SIG-M5 (cell line): Measurements from ENCODE around the gene ARL17A.
"Not testable (repeated sequence)": the region's sequence is repeated elsewhere in the genome, so short reads cannot be mapped to it uniquely, and the experiment has no call there.

Source experiments
- DNase-seq: peaks from one replicate; lab custom pipeline; 2025; lab: John Stamatoyannopoulos, UW

The ARL17A gene

GRCh38 chr17:46548607-46549006 is 30.9 kb downstream of the ARL17A start:
- not testable (repeated sequence) for DNase-seq

- DNase-seq = not testable (repeated sequence)
Observed at GRCh38 chr17:46534716-46535115, 44.8 kb downstream of the ARL17A start.

GRCh38 chr17:46512168-46512567 is 67.3 kb downstream of the ARL17A start, which contains the start of gene LRRC37A2:
Gene LRRC37A2, plus strand, starts transcription at chr17:46512468. Its CDS starts 245 bp downstream, at chr17:46512713.
- not testable (repeated sequence) for DNase-seq

- DNase-seq = not testable (repeated sequence)
Observed at GRCh38 chr17:46505896-46506295, 73.6 kb downstream of the ARL17A start.

- DNase-seq = not testable (repeated sequence)
Observed at GRCh38 chr17:46499437-46500139, 79.9 kb downstream of the ARL17A start.

- not testable (repeated sequence) for DNase-seq
Observed at GRCh38 chr17:46492021-46492420, 87.5 kb downstream of the ARL17A start.

GRCh38 chr17:46481310-46481709 is 98.2 kb downstream of the ARL17A start:
- DNase-seq = not testable (repeated sequence)

GRCh38 chr17:46478823-46479222 is 100.7 kb downstream of the ARL17A start:
- not testable (repeated sequence) for DNase-seq

DNA sequence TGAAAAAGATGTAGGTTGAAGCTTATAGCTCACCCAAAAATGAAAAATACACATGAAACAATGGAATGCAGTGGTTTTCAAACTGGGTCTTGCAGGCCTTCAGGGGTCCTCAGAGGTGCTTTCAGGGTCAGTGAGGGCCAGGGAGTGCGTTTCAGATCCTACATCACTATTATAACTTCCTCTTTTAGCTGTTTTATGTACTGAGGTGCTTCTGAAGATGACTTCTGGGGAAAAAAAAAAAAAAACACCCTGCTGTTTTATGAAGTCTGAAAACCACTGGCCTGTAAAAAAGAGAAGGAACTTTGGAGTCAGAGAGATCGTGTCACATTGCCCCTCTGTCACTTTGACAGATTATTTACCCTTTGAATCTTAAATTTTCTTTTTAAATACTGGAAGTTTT is 103.9 kb downstream of the ARL17A start:
- DNase-seq = not testable (repeated sequence)

- not testable (repeated sequence) for DNase-seq
Observed at GRCh38 chr17:46474489-46474888, 105.0 kb downstream of the ARL17A start.

- not testable (repeated sequence) for DNase-seq
Observed at GRCh38 chr17:46467618-46468017, 111.9 kb downstream of the ARL17A start.
